Ramos (cell line): ENCODE results near the gene SYS1.

ENCODE experiments used
- in situ Hi-C: fragments of 300-500 bp; cut with MboI; formaldehyde crosslinking; loops from one replicate; pipeline ENCODE4 v1.14.3; 2022; ENCODE audit warnings: low sequenced_read_pairs; ENCODE audit not compliant: unreplicated experiment

Gene SYS1

GRCh38 chr20:45373353-45374100 is 10.6 kb downstream of the SYS1 start:
- in situ Hi-C loops: loop anchor here (5.0 kb wide), 1 partner anchor 64 kb away; no protein-coding TSS in a partner anchor

- in situ Hi-C loops: loop anchor here (5.0 kb wide), 1 partner anchor 63 kb away; no protein-coding TSS in a partner anchor
Observed at GRCh38 chr20:45374101-45374467, 11.1 kb downstream of the SYS1 start.

- in situ Hi-C loops: loop anchor here (5.0 kb wide), 1 partner anchor 62 kb away; no protein-coding TSS in a partner anchor
Observed at GRCh38 chr20:45374966-45375365, 12.0 kb downstream of the SYS1 start.

- in situ Hi-C loops: no loop called here
Observed at GRCh38 chr20:45377269-45377668, 14.3 kb downstream of the SYS1 start.

- in situ Hi-C loops: no loop called here
Observed at GRCh38 chr20:45378191-45378590, 15.2 kb downstream of the SYS1 start, which contains the start of gene TP53TG5. TSS of gene TP53TG5 (minus strand) at chr20:45378325. CDS start at chr20:45378236, 89 bp downstream.

- in situ Hi-C loops: no loop called here
Observed at GRCh38 chr20:45387274-45387673, 24.3 kb downstream of the SYS1 start.

GRCh38 chr20:45390931-45391330 is 28.0 kb downstream of the SYS1 start:
- in situ Hi-C loops: no loop called here

GRCh38 chr20:45391559-45391958 is 28.6 kb downstream of the SYS1 start:
- in situ Hi-C loops: no loop called here

GRCh38 chr20:45392733-45393132 is 29.8 kb downstream of the SYS1 start:
- in situ Hi-C loops: no loop called here

- in situ Hi-C loops: no loop called here
Observed at GRCh38 chr20:45394221-45395113, 31.5 kb downstream of the SYS1 start.

- in situ Hi-C loops: no loop called here
Observed at GRCh38 chr20:45395114-45395415, 32.1 kb downstream of the SYS1 start.

GRCh38 chr20:45399018-45399417 is 36.1 kb downstream of the SYS1 start:
- in situ Hi-C loops: no loop called here

- in situ Hi-C loops: no loop called here
Observed at GRCh38 chr20:45400346-45401031, 37.5 kb downstream of the SYS1 start.

GRCh38 chr20:45402946-45403345 is 40.0 kb downstream of the SYS1 start:
- in situ Hi-C loops: no loop called here

GRCh38 chr20:45404438-45404837 is 41.5 kb downstream of the SYS1 start:
- in situ Hi-C loops: no loop called here

- in situ Hi-C loops: no loop called here
Observed at GRCh38 chr20:45405571-45406259, 42.8 kb downstream of the SYS1 start.

- in situ Hi-C loops: no loop called here
Observed at GRCh38 chr20:45406260-45407066, 43.5 kb downstream of the SYS1 start.

- in situ Hi-C loops: no loop called here
Observed at GRCh38 chr20:45407067-45407745, 44.2 kb downstream of the SYS1 start.
